Muscle of back (tissue), 11 donors: ENCODE results near the gene C5orf15. TPM values are rescaled to one million over a fixed set of nuclear protein-coding genes. Genes with fewer than 3 reads are reported as not detected.
"Not testable (repeated sequence)": the region's sequence is repeated elsewhere in the genome, so short reads cannot be mapped to it uniquely, and the experiment has no call there.

Source experiments
- DNase-seq, 3 donors: peaks; one replicate each; pipeline versions ENCODE4 v3.0.0 to v3.0.0-alpha.2; 2013
- polyA plus RNA-seq, 10 donors: library from polyadenylated mRNA; unstranded; fragments of 120-200 nt; gene quantifications; one replicate each; pipeline ENCODE4 v1.2.1, GENCODE V29; 2013; ENCODE audit not compliant: insufficient read length in 10 of 10

C5orf15 gene
- polyA plus RNA-seq, 10 donors: 57.3 to 71.5 (median 63.7) TPM

DNA sequence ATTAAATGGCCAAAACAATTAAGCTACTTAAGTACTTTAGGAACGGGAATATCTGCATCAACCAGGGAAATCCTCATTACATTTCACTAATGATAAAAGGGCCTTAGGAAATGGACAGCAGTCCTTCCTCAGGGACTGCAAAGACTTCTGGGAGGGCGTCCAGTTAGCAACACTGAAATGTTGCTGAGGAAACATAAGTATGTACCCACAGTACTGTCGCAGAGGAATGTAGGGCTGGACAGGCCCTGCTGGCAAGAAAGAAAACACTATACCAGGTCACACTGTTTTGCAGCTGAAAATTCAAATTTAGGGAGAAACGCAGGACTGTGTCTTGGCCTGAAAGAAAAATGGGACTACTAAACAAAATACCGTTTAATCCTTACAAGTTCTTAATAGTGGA lies 1.3 kb downstream of the C5orf15 start:
- no peak for DNase-seq

DNA sequence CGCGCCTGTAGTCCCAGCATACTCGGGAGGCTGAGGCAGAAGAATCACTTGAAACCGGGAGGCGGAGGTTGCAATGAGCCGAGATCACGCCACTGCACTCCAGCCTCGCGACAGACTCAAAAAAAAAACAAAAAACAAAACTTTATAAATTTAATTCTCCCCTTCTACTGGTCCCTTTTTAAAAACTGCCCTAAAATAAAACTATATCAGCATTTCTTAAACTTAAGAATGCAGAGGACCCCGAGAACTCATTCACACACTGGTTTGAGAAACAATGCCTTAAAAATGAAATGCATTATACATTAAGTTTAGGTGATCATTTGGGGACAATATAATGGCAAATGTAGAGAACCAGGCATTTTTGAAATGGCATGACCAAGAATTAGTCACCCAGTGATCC lies 2.3 kb downstream of the C5orf15 start:
- DNase-seq: no peak

GRCh38 chr5:133963493-133964128 lies 4.8 kb downstream of the C5orf15 start:
- no peak for DNase-seq

DNA sequence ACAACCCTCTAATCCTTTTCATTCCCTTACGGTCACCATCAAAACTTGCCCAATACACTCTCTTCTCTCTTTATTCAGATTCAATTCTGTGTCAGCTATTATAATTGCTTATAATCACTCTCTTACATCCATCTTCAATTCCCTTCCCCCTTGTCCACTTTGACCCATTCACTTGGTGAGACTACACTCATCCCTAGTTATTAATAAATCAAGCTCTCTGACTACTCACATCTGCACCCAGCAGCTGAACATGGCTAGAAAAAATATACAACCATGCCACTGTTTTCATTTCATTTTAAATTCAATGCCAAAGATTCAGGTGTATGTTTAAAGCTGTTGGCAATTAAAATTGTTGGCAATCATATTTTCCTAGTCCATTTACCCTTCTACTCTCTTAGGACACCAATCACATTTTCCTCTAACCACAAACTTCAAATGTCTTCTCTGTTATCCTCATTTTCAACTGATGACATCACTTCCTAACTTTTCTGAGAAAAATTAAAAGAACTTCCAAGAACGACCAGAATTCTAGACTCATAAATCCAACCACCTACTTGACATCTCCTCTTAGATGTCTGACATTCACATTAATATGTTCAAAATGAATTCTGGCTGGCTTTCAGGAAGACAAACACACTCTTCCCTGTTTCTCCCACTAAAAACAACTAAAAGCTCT lies 5.5 kb downstream of the C5orf15 start:
- peak in 1 of 3 donors; percentile 36 for DNase-seq

DNA sequence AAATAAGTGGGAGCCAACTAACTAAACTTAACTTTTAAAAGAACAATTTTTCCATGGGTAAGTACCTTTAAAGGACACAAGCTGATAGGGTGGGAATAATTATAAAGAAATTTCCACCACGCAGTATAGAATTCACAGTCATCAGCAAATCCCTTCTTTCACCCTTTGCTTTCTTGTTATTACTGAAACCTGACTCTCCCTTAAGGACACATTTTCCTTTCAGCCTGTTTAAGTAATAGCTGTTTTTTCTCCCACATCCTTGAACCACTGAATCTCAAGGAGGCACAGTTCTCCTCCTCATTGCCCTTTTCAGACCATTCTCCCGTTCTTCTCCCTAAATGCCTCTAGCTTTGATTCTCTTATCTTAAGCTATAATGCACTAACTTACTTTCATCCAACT lies 6.3 kb downstream of the C5orf15 start:
- no peak for DNase-seq

DNA sequence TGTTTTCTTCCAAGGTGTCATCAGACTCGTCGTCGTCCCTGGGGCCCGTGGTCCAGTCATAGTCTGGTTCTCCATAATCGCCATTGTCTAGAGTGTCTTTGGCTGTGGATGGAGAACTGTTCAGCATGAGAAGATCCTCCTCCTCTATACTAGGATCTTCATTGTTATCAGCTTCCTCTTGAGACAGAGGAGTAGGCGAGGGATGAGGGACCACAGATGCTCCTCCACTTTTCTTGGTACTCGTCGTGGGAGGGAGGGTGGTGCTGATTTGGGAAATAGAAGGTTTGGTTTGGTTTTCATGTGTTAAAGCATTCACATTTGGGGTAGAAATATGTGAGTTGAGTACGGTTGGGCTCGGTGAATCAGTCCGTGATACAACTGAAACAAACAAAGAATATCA lies 8.8 kb downstream of the C5orf15 start:
- DNase-seq: no peak

- DNase-seq: no peak
Measured at GRCh38 chr5:133957591-133957990, 10.8 kb downstream of the C5orf15 start.

GRCh38 chr5:133957080-133957479 lies 11.3 kb downstream of the C5orf15 start:
- DNase-seq: no peak

GRCh38 chr5:133956196-133956595 lies 12.2 kb downstream of the C5orf15 start:
- DNase-seq: not testable (repeated sequence)

- no peak for DNase-seq
Measured at GRCh38 chr5:133953568-133954145, 14.8 kb downstream of the C5orf15 start.

GRCh38 chr5:133952729-133953567 lies 15.5 kb downstream of the C5orf15 start:
- DNase-seq: peak in 1 of 3 donors; percentile 50

- DNase-seq: no peak
Measured at GRCh38 chr5:133950821-133951612, 17.4 kb downstream of the C5orf15 start.

- no peak for DNase-seq
Measured at GRCh38 chr5:133948721-133949120, 19.7 kb downstream of the C5orf15 start.

DNA sequence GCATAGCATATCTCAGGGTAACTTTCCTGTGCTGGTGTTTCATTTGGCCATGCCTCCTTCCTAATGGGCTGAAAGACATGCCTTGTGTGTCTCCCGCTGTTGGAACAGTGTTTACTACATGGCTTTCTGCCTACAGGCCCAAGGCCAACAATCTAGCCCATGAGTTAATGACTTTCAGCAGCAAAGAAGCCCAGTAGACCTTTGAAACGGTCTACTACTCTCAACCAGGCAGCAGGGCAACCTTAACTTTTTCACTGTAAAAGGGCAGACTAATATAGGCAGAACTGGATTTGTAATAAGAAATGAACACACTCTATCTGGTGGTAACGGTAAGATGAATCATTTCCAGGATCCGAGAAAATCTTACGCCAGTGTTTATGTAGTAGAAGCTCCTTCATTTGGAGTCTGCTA lies 21.0 kb downstream of the C5orf15 start:
- no peak for DNase-seq

GRCh38 chr5:133945568-133945967 lies 22.9 kb downstream of the C5orf15 start:
- no peak for DNase-seq

DNA sequence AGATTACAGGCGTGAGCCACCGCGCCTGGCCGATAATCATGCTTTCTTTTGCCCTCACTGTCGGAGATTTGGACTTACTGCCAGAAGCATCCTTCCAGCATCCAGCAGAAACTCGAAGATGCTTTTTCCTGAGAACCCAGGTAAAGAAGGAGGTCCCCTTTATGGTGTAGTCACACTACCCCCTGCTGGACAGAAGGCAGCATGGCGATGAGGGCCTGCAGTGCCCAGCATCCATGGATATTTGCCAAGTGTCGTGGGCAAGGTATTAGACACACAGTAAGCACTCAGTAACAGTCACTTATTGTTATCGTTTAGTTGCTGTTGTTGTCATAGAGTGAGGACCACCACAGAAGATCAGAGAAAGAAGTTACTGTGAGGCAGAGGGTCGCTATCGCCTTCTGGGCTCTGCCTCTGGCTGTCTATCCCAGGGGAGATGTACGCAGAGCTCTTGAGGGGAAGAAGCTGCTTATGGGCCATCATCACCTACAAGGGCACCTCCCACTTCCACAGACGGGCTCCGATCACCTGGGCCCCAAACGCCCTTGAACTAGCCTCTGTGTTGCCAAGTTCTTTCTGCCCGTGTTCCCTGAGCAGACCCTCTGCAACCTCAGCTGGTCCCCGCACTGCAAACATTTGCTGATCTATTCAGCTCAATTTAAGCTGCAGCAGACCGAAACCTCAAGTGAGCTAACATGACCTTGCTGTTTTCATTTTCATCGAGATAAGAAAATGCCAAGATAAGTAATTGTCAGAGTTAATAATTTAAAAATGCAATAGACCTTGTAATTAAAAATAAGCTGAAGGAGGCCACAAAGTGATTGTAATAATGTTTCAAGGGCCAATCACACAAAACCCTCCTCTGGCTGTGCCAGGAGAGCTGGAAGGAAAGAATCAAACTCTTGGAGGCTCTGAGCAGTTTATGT lies 23.9 kb downstream of the C5orf15 start:
- DNase-seq: peak in 1 of 3 donors; percentile 34

DNA sequence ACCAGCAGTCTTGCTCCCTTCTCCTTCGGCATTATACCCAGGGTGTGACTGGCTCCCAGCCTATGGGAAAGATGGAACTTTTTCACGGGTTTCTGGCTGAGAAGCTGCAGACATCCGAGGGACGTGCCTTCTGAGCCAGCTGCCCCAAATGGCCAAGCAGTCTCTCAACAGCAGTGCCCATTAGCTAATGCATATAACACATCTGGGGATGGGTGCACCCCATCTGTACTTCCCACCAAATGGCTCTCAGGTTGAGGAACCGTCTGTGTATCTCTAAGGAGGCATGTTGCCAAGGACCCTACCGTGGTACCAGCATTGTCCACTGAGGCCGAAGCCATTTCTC lies 25.0 kb downstream of the C5orf15 start:
- DNase-seq: no peak

- DNase-seq: no peak
Measured at GRCh38 chr5:133942614-133943474, 25.6 kb downstream of the C5orf15 start.

DNA sequence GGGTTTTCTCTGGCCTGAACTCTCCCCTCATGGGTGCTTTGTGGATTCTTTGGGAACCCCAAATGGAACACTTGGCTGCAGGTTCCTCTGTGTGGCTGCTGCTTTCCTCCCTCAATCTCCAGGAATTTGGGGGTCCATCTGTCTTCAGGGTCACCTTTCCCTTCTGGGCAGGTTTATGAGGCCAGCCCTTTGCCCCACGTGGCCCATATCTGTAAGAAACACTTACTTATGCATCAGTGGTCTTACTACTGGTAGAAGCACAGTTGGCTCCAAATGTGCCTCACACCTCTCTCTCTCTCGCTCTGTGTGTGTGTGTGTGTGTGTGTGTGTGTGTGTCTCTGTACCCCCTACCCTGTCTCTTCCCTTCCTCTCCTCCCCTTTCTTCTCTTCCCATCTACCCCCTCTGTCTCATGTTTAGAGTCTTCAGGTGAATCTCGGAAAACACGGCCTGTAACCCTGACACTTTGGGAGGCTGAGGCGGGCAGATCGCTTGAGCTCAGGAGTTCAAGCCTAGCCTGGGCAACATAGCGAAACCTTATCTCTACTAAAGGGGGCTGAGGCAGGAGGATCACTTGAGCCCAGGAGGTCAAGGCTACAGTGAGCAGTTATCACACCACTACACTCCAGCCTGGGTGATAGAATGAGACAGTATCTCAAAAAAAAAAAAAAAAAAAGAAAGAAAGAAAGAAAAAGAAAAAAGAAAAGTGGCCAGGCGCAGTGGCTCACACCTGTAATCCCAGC lies 26.8 kb downstream of the C5orf15 start:
- no peak for DNase-seq
